HG02970 (cell line): ENCODE results near the gene ACADM.
A peak's percentile ranks its signal among the peaks of the same experiment; 100 is the strongest.
"Not testable (repeated sequence)": the region's sequence is repeated elsewhere in the genome, so short reads cannot be mapped to it uniquely, and the experiment has no call there.

Source experiments
- ATAC-seq: cut with Tn5 transposase; IDR thresholded peaks from one replicate; pipeline ENCODE4 v1.9.1; 2021; ENCODE audit warnings: mild to moderate bottlenecking, moderate library complexity, moderate number of reproducible peaks; ENCODE audit not compliant: unreplicated experiment, low FRiP score

Gene ACADM

DNA sequence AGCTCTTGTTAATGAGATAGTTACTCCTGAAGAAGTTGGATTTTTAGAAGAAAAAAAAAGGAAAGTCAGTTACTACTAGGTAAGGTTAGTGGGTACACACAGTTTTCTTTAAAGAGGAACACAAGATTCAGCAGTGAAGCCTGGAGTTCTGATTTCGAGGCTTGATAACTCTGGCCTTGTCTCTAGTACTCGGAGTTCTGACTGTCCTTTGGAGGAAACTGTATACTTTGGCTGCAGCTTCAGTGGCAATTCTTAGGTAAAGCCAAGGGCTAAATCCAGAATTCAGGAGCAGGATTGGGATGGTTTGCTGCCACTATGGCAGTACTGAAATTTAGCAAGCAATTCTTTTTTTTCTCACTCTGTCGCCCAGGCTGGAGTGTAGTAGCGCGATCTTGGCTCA is 9.2 kb downstream of the ACADM start:
- no peak for ATAC-seq

- no peak for ATAC-seq
Observed at GRCh38 chr1:75736016-75736415, 11.5 kb downstream of the ACADM start.

- ATAC-seq: no peak
Observed at GRCh38 chr1:75742047-75742625, 17.6 kb downstream of the ACADM start.

GRCh38 chr1:75745276-75745675 is 20.8 kb downstream of the ACADM start:
- peak; percentile 78 for ATAC-seq

- ATAC-seq: not testable (repeated sequence)
Observed at GRCh38 chr1:75757210-75757609, 32.7 kb downstream of the ACADM start.

DNA sequence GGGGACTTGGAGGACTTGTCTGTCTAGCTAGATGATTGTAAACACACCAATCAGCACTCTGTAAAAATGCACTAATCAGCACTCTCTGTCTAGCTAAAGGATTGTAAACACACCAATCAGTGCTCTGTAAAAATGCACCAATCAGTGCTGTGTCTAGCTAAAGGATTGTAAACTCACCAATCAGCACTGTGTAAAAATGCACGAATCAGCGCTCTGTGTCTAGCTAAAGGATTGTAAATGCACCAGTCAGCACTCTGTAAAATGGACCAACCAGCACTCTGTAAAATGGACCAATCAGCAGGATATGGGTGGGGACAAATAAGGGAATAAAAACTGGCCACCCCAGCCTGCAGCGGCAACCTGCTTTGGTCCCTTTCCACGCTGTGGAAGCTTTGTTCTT is 34.0 kb downstream of the ACADM start:
- not testable (repeated sequence) for ATAC-seq

DNA sequence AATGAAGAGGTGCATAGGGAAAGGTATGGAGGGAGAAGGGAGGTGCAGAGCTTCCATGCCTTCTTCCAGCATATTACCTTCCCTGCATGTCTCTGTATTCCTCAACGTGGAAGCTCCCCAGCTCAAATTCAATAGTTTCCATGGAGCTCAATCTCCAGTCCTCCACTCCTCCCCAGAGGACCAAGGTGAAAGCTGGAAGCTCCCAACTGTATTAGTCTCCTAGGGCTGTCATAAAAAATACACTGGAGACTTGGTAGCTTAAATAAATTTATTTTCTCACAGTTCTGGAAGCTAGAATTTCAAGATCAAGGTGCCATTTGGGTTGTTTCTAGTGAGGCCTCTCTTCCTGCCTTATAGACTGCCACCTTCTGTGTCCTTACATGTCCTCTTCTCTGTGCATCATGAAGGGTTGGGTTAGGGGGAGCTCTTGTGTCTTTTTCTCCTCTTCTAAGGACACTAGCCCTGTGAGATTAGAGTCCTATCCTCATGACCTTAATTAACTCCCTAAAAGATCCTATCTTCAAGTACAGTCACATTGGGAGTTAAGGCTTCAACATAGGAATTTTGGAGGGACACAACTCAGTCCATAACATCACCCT is 39.6 kb downstream of the ACADM start:
- no peak for ATAC-seq

GRCh38 chr1:75765697-75766355 is 41.3 kb downstream of the ACADM start:
- no peak for ATAC-seq

- no peak for ATAC-seq
Observed at GRCh38 chr1:75768016-75768415, 43.5 kb downstream of the ACADM start.

DNA sequence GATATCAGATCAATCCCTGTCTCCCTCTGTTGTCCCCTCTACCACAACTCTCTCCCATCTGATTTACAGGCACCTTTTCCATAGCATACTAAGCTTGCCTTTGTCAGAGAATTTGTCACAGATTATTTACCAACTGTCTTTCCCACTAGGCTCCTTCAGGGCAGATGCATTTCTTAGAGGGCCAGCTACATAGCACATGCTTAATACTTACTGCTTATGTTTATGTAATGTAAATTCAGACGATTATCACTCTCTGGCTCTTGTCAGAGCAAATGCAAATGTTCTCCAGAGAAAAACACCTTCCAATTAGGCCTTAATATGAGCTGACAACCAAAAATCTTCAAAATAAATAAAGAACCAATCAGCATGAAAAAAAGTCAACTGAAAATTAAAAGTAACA is 46.3 kb downstream of the ACADM start:
- ATAC-seq: no peak

GRCh38 chr1:75771978-75772377 is 47.5 kb downstream of the ACADM start:
- ATAC-seq: no peak

DNA sequence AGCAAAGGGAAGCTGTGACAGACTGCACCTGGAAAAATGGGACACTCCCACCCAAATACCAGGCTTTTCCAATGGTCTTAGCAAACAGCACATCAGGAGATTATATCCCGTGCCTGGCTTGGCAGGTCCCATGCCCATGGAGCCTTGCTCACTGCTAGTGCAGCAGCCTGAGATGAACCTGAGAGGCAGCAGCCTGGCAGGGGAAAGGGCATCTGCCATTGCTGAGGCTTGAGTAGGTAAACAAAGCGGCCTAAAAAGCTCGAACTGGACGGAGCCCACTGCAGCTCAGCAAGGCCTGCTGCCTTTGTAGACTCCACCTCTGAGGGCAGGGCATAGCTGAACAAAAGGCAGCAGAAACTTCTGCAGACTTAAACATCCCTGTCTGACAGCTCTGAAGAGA is 53.3 kb downstream of the ACADM start:
- ATAC-seq: not testable (repeated sequence)

DNA sequence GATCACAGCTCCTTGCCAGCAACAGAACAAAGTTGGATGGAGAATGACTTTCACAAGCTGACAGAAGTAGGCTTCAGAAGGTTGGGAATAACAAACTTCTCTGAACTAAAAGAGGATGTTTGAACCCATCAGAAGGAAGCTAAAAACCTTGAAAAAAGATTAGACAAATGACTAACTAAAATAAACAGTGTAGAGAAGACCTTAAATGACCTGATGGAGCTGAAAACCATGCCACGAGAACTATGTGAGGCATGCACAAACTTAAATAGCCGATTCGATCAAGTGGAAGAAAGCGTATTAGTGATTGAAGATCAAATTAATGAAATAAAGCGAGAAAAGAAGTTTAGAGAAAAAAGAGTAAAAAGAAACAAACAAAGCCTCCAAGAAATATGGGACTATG is 54.2 kb downstream of the ACADM start:
- ATAC-seq: not testable (repeated sequence)

DNA sequence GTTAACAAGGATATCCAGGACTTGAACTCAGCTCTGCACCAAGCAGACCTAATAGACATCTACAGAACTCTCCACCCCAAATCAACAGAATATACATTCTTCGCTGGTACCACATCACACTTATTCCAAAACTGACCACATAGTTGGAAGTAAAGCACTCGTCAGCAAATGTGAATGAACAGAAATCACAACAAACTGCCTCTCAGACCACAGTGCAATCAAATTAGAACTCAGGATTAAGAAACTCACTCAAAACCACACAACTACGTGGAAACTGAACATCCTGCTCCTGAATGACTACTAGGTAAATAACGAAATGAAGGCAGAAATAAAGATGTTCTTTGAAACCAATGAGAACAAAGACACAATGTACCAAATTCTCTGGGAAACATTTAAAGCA is 55.7 kb downstream of the ACADM start:
- not testable (repeated sequence) for ATAC-seq

GRCh38 chr1:75783920-75784319 is 59.4 kb downstream of the ACADM start:
- not testable (repeated sequence) for ATAC-seq

GRCh38 chr1:75785320-75785982 is 60.9 kb downstream of the ACADM start:
- ATAC-seq: peak; percentile 23

- ATAC-seq: peak; percentile 93
Observed at GRCh38 chr1:75785983-75786853, 61.7 kb downstream of the ACADM start, which contains the start of gene RABGGTB. TSS of gene RABGGTB (plus strand) at chr1:75786256. CDS start at chr1:75786272, 16 bp downstream.

- ATAC-seq: no peak
Observed at GRCh38 chr1:75786901-75787493, 62.5 kb downstream of the ACADM start.

- no peak for ATAC-seq
Observed at GRCh38 chr1:75787524-75787923, 63.0 kb downstream of the ACADM start.

GRCh38 chr1:75789988-75790387 is 65.5 kb downstream of the ACADM start:
- no peak for ATAC-seq
